SHP77 (cell line): ENCODE data around the gene SUPT4H1.
"Not testable (repeated sequence)": the region's sequence is repeated elsewhere in the genome, so short reads cannot be mapped to it uniquely, and the experiment has no call there.

ENCODE experiments used
- DNase-seq, 2 experiments: peaks; one replicate each; lab custom pipeline; 2025; lab: John Stamatoyannopoulos, UW

Gene SUPT4H1

GRCh38 chr17:58363457-58364185, 11.6 kb upstream of the SUPT4H1 start:
- no peak for DNase-seq

DNA sequence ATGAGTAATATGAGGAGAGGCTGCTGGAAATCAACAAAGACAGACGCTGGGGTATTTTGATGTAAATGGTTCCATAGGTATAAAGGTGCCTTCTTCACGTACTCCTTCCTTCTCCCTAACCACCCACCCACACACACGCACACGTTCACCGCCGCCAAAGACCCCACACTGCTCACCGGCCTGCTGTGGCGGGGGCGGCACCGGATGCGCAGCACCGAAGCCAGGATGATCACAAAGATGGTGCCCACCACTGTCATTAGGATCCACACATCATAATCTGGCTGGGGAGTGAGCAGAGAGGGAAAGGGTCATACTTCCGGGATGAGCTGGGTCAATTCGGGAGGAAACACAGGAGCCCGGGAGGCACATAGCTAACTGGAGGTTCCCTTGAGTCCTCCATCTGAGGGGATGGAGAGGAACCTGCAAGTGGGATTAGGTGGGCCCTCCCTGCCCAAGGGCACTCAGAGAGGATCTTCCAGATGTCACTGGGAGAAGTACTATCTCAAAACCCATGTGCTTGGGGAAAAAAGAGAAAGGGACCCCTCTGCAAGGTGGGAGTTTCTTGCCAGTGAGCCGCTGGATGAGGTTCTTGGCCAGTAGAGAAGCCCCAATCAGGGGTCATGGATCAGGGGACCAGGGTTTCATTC, 10.5 kb upstream of the SUPT4H1 start:
- DNase-seq = no peak

DNA sequence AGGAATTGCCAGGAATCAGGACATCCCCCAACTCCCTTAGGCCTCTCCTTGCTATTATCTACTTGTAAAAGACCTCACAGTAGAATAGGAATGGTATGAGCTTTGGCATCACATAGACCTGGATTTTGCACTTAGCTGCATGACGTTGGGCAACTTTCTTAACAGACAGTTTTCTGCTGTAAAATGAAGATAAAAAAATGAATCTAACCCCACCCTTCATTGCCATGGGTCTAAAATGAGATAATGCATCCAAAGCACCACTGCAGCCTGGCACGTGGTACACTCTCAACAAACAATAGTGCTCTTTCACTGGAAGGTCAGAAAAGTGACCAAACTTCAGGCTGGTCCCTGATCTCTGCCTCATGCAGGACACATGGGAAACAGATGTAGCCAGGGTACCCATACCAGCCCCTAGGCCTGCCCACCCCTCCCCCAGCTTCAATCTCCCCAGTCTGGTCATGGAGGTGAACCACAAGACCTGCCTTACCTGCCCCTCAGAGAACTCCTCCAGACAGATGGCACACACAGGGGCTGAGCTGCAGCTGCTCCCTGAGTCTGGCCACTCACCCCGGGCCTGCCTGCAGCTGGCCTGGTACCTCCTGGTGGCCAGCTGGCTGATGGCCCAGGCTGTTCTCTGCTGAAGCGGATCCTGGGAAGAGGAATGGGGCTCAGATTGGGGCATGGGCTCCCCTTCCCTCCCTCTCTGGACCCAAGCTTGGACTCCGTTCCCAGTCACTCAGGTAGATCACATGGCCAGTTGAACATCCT, 8.5 kb upstream of the SUPT4H1 start:
- peak in 1 of 2 experiments; percentile 16 for DNase-seq

- DNase-seq = no peak
Observed at GRCh38 chr17:58358408-58359172, 6.6 kb upstream of the SUPT4H1 start.

DNA sequence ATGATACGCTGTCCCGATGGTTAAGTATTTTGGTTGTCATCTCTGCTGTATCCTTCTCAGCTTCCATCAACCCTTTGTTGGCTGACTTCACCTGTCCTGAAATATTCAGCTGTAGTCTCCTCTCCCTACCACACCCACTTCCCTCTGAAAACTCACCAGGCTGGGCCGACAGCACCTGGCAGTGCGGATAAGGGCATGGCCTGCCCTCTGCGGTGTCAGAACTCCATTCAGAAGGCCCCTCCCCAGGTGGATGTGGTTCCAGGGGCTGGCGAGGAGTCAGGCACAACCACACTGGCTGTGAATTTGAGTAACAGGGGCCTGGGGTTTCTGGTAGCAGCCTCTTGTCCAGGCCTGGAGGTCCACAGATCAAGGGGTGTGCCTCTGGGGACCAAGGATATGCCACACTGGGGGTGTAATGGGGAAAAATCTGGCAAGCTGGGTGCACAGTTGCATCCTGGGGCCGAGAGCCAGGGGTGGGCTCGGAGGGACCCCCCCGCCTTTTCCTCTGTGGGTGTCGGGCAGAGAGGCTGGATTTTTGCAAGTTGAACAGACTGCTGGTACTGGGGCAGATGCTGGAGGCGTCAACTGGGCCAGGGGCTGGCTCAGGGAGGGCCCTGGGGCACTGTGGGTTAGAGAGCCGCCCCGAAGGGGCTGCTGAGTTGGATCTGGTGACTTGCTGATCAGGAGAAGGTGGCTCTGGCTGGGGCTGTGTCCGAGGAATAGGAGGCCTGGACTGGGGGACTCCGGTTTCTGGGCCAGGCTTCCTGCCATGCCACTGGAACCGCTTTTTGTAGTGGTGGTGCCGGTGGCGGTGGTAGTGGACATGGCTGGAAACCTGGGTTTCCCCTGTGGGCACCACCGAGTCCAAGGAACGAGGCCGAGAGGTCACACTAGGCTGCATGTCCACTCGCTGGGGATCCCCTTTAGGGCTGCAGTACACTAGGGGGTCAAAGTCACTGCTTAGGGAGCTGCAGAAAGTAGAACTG, 5.6 kb upstream of the SUPT4H1 start:
- DNase-seq = no peak

- DNase-seq = no peak
Observed at GRCh38 chr17:58356231-58356630, 4.2 kb upstream of the SUPT4H1 start.

DNA sequence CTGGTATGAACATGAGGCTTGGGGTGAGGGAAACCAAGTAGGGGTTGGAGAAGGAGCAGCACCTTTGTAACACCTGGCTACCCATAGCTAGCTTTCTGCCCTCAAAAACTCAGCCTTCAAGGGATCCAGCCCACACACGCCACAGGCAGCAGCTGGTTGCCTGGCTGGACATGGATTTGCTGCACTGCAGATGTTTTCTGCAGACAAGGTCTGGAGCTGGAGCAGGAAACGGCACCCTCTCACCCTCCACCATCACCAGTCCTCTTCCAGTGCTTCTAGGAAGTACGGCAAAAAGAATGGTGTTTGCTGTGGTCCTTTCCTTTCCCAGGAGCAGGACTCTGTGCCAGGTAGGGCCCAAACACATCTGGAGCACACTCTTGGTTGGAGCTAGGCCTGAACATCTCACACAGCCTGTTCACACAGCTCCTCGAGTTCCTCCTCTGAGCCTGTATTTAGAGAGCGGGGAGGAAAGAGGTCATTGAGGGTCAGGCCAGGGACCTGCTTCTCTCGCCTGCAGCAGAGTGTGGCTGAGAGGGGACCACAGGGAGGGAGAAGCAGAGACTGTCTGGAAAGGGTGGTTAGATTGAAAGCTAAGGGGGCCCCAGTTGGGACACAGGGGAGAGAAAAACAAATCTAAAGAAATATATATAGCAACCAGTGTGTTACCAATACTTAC, 2.7 kb upstream of the SUPT4H1 start:
- no peak for DNase-seq

GRCh38 chr17:58353389-58353825, 1.4 kb upstream of the SUPT4H1 start:
- DNase-seq = no peak

- DNase-seq = peak; percentile 32 to 36
Observed at GRCh38 chr17:58352596-58353388, 791 bp upstream of the SUPT4H1 start.

- no peak for DNase-seq
Observed at GRCh38 chr17:58351182-58351581, 819 bp downstream of the SUPT4H1 start.

DNA sequence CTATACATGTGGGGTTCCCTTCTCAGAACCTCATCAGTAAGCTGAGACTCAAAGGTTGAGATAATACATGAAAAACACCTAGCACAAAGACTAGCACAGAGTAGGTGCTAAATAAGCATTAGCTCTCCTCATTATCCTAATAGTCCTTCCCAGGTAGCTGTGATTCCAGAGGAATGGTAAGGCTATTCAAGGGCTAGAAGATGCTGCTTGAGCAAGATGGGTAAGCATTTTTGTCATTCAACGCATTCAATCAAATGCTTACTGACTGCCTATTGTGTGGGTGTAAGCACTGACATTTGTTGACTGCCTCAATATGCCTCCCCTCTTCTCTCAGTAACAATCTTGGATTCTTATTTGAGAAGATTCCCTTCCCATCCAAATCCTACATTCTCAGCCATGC, 4.0 kb downstream of the SUPT4H1 start:
- DNase-seq = no peak

DNA sequence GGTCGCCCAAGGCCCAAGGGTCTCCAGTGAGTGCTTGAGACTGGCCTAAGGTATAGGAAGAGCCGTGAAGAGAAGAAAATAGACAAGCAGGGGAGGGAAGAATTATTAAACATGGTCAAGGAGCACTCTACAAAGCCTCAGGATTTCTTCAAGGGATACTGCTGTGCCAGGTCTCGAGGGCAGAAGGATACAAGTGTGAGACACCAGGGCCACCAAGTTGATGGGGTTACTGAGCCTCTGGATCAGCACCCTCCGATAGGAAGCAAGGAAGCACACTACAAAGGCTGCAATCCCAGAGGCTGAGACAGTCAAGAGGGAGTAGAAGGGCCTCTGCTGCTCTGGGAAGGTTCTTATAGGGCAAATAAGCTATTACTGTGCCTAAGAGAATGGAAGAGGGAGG, 6.5 kb downstream of the SUPT4H1 start:
- DNase-seq = no peak

DNA sequence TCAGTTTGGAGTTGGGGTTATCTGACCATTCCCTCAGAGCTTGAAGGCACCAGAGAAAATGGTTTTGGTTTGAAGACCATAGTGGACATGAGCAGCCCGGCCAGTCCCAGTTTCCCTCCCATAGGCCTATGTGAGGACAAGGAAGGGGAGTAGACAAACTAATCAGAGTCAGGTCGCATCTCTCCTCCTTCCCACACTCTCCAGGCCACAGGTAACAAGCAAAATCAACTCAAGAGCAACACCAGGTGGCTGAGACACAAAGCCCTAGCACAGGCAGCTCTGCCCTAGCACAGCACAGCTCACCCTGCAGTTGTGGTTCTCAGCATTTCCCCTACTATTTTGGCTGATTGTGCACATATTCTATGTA, 7.2 kb downstream of the SUPT4H1 start:
- no peak for DNase-seq

- no peak for DNase-seq
Observed at GRCh38 chr17:58344047-58344790, 7.8 kb downstream of the SUPT4H1 start.

DNA sequence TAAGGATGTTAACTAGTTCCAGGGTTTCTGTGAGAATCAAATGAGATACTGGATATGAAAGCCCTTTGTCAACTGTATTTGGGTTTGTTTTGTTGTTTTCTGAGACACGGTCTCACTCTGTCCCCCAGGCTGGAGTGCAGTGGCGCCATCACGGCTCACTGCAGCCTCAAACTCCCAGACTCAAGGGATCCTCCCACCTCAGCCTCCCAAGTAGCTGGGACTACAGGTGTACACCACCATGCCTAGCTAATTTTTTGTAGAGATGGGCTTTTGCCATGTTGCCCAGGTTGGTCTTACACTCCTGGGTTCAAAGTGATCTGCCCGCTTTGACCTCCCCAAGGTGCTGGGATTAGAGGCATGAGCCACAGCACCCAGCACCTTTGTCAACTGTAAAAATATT, 8.9 kb downstream of the SUPT4H1 start:
- DNase-seq = no peak

- DNase-seq = no peak
Observed at GRCh38 chr17:58341861-58342475, 10.0 kb downstream of the SUPT4H1 start.

DNA sequence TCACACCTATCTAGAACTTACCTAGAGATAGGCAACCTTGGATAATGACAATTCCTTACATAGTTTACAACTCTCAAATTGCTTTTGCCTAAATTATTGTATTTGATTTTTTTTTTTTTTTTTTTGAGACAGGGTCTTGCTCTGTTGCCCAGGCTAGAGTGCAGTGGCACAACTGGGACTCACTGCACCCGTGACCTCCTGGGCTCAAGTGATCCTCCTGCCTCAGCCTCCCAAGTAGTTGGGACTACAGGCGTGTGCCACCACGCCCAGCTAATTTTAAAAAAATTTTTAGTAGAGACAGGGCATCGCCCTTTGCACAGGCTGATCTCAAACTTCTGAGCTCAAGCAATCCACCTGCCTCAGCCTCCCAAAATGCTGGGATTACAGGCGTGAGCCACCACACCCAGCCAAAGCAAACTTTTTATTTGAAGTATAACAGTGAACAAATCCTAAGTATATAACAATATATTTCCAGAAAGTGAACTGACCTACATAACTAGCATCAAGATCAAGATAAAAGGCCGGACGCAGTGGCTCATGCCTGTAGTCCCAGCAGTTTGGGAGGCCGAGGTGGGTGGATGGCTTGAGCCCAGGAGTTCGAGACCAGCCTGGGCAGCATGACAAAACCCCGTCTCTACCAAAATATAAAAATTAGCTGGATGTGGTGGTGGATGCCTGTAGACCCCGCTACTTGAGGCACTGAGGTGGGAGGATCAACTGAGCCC, 10.7 kb downstream of the SUPT4H1 start:
- not testable (repeated sequence) for DNase-seq

DNA sequence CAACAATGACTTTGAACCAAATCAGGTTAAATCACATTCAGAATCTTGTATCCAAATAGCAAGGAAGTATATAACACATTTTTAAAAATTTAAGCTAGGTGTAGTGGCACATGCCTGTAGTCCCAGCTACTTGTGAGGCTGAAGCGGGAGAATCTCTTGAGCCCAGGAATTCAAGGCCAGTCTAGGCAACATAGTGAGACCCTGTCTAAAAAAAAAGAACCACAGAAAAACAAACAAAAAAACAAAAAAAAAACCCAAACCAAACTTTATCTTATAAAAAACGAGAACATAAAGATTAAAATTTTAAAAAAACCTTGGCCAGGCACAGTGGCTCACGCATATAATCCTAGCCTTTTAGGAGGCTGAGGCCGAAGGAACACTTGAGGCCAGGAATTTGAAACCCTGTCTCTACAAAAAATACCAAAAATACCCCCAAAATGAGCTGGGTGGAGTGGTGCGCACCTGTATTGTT, 11.6 kb downstream of the SUPT4H1 start:
- DNase-seq = no peak
